ENCODE data around the gene LYPD4. TPM values are rescaled to one million over a fixed set of nuclear protein-coding genes. Genes with fewer than 3 reads are reported as not detected.

Gene LYPD4
- total RNA-seq, 1 experiment from 2014 or later, result not detected

GRCh38 chr19:41851456-41851855, 7.0 kb upstream of the LYPD4 start:
- DNase-seq (ENCODE audit: low read depth), result no peak

GRCh38 chr19:41850381-41850780, 5.9 kb upstream of the LYPD4 start:
- no peak for DNase-seq (ENCODE audit: low read depth)

GRCh38 chr19:41849067-41849466, 4.6 kb upstream of the LYPD4 start:
- no peak for DNase-seq (ENCODE audit: low read depth)

- no peak for DNase-seq (ENCODE audit: low read depth)
Measured at GRCh38 chr19:41848666-41849065, 4.2 kb upstream of the LYPD4 start.

GRCh38 chr19:41847351-41848105, 3.0 kb upstream of the LYPD4 start:
- DNase-seq (ENCODE audit: low read depth), result no peak

GRCh38 chr19:41845051-41845590, 638 bp upstream of the LYPD4 start:
- DNase-seq (ENCODE audit: low read depth), result no peak

GRCh38 chr19:41845001-41845050, 343 bp upstream of the LYPD4 start, which contains the start of gene DMRTC2:
Gene DMRTC2, plus strand, starts transcription at chr19:41845042. Its CDS starts 2,387 bp downstream, at chr19:41847429.
- no peak for DNase-seq (ENCODE audit: low read depth)

- no peak for DNase-seq (ENCODE audit: low read depth)
Measured at GRCh38 chr19:41843371-41843770, 1.1 kb downstream of the LYPD4 start.

GRCh38 chr19:41839211-41839610, 5.3 kb downstream of the LYPD4 start:
- DNase-seq (ENCODE audit: low read depth), result no peak

GRCh38 chr19:41837981-41838708, 6.3 kb downstream of the LYPD4 start:
- DNase-seq (ENCODE audit: low read depth), result no peak

- DNase-seq (ENCODE audit: low read depth), result peak; percentile 66
Measured at GRCh38 chr19:41821003-41821735, 23.3 kb downstream of the LYPD4 start.

GRCh38 chr19:41816761-41817160, 27.7 kb downstream of the LYPD4 start:
- DNase-seq (ENCODE audit: low read depth), result no peak

GRCh38 chr19:41815301-41815700, 29.2 kb downstream of the LYPD4 start:
- no peak for DNase-seq (ENCODE audit: low read depth)

GRCh38 chr19:41813911-41814310, 30.6 kb downstream of the LYPD4 start:
- no peak for DNase-seq (ENCODE audit: low read depth)

- DNase-seq (ENCODE audit: low read depth), result no peak
Measured at GRCh38 chr19:41811981-41812380, 32.5 kb downstream of the LYPD4 start.

- no peak for DNase-seq (ENCODE audit: low read depth)
Measured at GRCh38 chr19:41811036-41811435, 33.4 kb downstream of the LYPD4 start.

GRCh38 chr19:41810301-41810700, 34.2 kb downstream of the LYPD4 start:
- no peak for DNase-seq (ENCODE audit: low read depth)

- DNase-seq (ENCODE audit: low read depth), result no peak
Measured at GRCh38 chr19:41808663-41809566, 35.6 kb downstream of the LYPD4 start.

- DNase-seq (ENCODE audit: low read depth), result no peak
Measured at GRCh38 chr19:41807176-41807575, 37.3 kb downstream of the LYPD4 start.

- DNase-seq (ENCODE audit: low read depth), result no peak
Measured at GRCh38 chr19:41804336-41804735, 40.1 kb downstream of the LYPD4 start.

- DNase-seq (ENCODE audit: low read depth), result no peak
Measured at GRCh38 chr19:41802770-41803169, 41.7 kb downstream of the LYPD4 start.

- DNase-seq (ENCODE audit: low read depth), result peak; percentile 44
Measured at GRCh38 chr19:41801792-41802211, 42.7 kb downstream of the LYPD4 start.
